GM12875 (cell line): ENCODE measurements around the gene MGST1.
A peak's percentile ranks its signal among the peaks of the same experiment; 100 is the strongest.

Experiments used
- H3K4me3 ChIP-seq: one replicate; pipeline ENCODE4 v1.5.1; 2011; ENCODE audit warnings: low read depth, low read length, control low read depth
- CTCF ChIP-seq: IDR thresholded peaks from 2 replicates; pipeline ENCODE4 v1.5.1; 2011; ENCODE audit warnings: low read depth, mild to moderate bottlenecking, control low read depth, inconsistent platforms, low read length, moderate library complexity, borderline replicate concordance; ENCODE audit not compliant: insufficient read depth

Gene MGST1

DNA sequence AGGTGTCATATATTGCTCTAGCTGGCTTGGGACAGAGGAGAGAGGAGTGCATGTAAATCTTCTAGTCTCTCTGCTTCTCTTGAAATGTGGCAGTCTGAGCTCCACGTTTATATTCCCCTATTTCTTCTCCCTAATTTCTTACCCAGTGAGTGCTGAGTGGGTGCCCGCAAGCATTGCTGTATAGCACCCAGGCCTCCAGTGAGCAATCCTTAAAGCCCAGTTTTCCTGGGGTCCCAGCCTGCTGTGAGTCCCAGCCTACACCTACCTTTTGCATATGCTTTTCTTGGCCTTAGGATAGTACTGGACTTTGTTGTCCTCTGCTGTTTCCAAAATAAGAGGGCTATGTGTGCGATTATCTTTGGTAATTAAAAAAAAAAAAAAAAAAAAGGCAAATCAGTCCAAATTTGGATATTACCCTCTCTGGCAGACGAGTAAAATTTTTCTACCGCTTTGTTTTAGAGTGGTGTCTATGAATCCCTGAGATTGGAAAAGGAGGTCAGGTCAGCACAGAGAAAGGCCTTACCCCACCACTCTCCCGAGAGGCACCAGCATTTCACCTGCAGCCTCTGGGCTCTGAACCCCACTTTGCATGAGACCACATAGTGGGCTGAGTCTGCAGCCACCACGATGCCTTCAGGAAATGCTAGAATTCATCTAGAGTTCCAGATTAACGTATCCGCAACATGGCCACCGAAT is 1.1 kb downstream of the MGST1 start:
- H3K4me3 ChIP-seq, result peak overlapping the region; percentile 50
- no peak for TF ChIP-seq CTCF

GRCh38 chr12:16349131-16349460 is 1.7 kb downstream of the MGST1 start:
- no peak for TF ChIP-seq CTCF
- H3K4me3 ChIP-seq, result peak overlapping the region; percentile 50

DNA sequence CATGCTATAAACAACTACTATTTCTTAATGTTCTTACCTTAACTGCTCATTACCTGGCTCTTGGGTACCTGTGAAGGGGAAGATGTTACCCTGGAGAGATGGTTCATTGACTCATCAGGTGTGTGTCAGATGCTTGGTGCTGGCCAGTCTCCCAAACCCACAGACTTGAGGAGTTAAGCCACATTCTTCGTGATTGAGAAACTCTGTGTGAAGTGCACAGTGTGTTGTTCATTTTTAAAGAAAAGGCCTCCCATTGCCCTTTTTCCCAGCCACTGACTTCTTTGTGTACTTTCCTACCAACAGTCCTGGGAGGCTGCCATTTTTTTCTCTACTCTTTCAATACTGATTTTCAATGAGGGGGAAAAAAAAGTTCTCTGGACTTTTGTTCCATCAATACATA is 3.2 kb downstream of the MGST1 start:
- TF ChIP-seq CTCF, result no peak

GRCh38 chr12:16352481-16352880 is 5.0 kb downstream of the MGST1 start:
- H3K4me3 ChIP-seq, result no peak overlapping the region
- no peak for TF ChIP-seq CTCF

More for the DNA sequence above, 3.2 kb downstream of the MGST1 start:
- H3K4me3 ChIP-seq, result no peak overlapping the region

GRCh38 chr12:16358878-16359277 is 11.4 kb downstream of the MGST1 start:
- H3K4me3 ChIP-seq, result no peak overlapping the region
- TF ChIP-seq CTCF, result no peak

DNA sequence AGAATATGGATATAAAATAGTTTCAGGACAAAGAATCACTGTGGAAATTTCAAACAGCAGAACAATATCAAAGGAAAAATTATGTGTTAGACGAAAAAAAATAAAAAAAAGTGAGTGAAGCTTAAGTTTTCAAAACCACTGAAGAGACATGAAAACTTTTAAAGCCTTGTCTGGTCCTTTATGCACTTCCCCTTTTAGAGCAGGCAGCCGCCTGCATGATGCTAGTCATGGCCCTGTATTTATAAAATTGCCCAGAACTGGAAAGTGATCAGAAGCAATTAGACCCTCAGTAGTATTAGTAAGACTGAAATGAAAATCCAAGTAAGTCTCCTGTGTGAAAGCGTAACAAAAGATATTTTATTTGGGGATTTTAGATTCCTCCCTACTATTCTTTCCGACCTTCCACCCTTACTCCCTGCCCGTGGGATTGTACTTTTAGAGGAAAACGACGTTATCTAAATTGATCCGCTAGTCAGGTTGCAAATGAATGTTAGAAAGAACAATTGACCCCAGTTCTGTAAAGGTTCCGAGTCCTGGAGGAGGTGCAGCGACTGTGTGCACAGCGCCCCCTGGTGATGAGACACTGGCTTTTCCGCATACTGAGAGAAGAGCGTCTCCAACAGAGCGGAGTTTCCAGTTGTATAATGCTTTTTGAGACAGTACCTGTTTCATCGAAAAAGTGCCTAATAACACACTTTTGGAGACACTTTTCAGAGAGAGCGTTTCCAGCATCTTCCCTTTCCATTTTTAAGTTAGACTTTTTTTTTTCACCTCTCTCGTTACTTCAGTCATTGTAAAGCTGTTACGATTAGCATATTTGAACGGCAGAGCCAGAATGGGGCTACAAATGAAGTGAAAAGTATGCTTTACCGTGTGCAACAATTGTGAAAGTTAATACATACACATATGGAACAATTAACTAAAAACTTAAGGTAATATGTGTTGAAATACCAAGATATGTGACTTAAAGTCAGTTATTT is 12.4 kb downstream of the MGST1 start:
- TF ChIP-seq CTCF, result peak; percentile 67
- H3K4me3 ChIP-seq, result no peak overlapping the region
